BJ (cell line): Measurements from ENCODE around the gene KRT84. TPM values are rescaled to one million over a fixed set of nuclear protein-coding genes. Genes with fewer than 3 reads are reported as not detected.
"Not testable (repeated sequence)": the region's sequence is repeated elsewhere in the genome, so short reads cannot be mapped to it uniquely, and the experiment has no call there.

Experiments
- CTCF ChIA-PET: fragments of 350-600 bp; formaldehyde crosslinking; extraction: SDS; loops from one replicate; lab custom pipeline; 2021; ENCODE audit warnings: antibody characterized with exemption, inconsistent platforms; lab: Yijun Ruan, JAX
- POLR2A ChIA-PET: fragments of 300-600 bp; sonication (Branson Sonifier 250); formaldehyde crosslinking; extraction: SDS; loops from one replicate; lab custom pipeline; 2021; ENCODE audit warnings: antibody characterized with exemption; lab: Charles Lee
- DNase-seq: peaks from one replicate; pipeline ENCODE4 v3.0.0-alpha.2; 2011; ENCODE audit warnings: low read depth
- H3K27me3 ChIP-seq: 2 replicates; pipeline ENCODE4 v1.6.0; 2011; ENCODE audit warnings: low read length; ENCODE audit not compliant: control insufficient read depth, insufficient read depth
- H3K36me3 ChIP-seq: 2 replicates; pipeline ENCODE4 v1.5.1; 2011; ENCODE audit warnings: low read length; ENCODE audit not compliant: control insufficient read depth, insufficient read depth
- H3K4me3 ChIP-seq: 2 replicates; pipeline ENCODE4 v1.5.1; 2011; ENCODE audit warnings: low read depth, mild to moderate bottlenecking, control low read depth, low read length
- polyA plus RNA-seq: library from polyadenylated mRNA; depleted of rRNA; stranded (reverse); fragments of >200 nt; gene quantifications from 2 replicates; pipeline ENCODE4 v1.2.3, GENCODE V29; 2011
- TF ChIP-seq, protein P1 (sequence below): IDR thresholded peaks from 2 replicates; pipeline ENCODE4 v1.5.1; 2011; ENCODE audit warnings: low read depth, mild to moderate bottlenecking, control low read depth, inconsistent platforms, low read length, moderate library complexity; ENCODE audit not compliant: insufficient read depth

KRT84 gene
- polyA plus RNA-seq, 1 experiment: not detected

DNA sequence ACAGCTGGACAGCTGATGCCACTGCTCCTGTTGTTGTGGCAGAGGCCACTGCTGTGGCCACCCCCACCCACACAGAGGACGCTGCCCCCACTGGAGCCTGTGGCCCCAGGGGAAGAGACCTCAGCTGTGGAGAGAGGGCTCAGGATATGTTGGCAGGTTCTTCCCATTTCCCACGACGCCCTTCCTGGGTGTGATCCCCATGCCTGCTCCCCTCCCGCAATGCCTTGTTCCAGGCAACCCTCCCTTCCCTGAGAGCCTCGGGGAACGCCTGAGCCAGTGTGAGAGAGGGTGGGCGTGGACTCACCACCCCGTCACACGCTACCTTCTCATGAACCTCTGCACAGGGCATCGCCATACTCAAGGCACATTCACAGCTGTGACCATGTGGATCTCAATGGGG lies 26.4 kb upstream of the KRT84 start:
- H3K4me3 ChIP-seq: no peak overlapping the region
- H3K27me3 ChIP-seq: peaks cover 2% of the 10 kb centered on the region
- CTCF ChIA-PET: interaction anchor here (1.1 kb wide), 1 partner anchor 16 kb away, joined by 3 read pairs; no protein-coding TSS in a partner anchor
- TF ChIP-seq, protein P1, sequence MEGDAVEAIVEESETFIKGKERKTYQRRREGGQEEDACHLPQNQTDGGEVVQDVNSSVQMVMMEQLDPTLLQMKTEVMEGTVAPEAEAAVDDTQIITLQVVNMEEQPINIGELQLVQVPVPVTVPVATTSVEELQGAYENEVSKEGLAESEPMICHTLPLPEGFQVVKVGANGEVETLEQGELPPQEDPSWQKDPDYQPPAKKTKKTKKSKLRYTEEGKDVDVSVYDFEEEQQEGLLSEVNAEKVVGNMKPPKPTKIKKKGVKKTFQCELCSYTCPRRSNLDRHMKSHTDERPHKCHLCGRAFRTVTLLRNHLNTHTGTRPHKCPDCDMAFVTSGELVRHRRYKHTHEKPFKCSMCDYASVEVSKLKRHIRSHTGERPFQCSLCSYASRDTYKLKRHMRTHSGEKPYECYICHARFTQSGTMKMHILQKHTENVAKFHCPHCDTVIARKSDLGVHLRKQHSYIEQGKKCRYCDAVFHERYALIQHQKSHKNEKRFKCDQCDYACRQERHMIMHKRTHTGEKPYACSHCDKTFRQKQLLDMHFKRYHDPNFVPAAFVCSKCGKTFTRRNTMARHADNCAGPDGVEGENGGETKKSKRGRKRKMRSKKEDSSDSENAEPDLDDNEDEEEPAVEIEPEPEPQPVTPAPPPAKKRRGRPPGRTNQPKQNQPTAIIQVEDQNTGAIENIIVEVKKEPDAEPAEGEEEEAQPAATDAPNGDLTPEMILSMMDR: no peak
- POLR2A ChIA-PET: no interaction called here
- DNase-seq: no peak
- no peaks in the 10 kb centered on the region for H3K36me3 ChIP-seq

DNA sequence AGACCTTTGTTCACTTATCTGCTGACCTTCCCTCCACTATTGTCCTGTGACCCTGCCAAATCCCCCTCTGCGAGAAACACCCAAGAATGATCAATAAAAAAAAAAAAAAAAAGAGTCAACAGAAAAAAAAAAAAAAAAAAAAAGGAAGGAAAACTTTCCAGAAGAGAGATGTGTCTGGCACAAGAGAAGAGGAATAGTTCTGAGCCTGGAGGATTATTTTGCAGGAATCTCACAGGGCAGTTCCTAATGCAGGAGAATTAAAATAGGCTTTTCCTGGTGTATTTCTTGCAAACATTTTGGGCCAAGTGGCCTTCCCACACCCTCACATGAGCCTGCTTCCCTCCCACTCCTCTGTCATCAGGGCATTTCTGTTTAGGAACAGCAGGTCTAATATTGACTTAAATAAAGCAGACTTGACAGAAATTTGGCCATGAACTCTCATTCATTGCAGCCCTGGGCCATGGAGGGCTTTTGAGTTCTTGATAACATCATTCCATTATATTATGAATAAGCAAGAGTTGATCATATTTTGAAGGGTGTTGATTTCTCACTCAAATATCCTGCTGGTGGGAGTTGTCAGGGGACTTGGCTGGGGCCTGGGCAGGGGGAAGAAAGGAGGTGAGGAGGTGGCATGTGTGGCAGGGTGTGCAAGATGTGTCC lies 25.3 kb upstream of the KRT84 start:
- CTCF ChIA-PET, H3K36me3 ChIP-seq, H3K4me3 ChIP-seq, POLR2A ChIA-PET, H3K27me3 ChIP-seq, DNase-seq: not testable (repeated sequence)

DNA sequence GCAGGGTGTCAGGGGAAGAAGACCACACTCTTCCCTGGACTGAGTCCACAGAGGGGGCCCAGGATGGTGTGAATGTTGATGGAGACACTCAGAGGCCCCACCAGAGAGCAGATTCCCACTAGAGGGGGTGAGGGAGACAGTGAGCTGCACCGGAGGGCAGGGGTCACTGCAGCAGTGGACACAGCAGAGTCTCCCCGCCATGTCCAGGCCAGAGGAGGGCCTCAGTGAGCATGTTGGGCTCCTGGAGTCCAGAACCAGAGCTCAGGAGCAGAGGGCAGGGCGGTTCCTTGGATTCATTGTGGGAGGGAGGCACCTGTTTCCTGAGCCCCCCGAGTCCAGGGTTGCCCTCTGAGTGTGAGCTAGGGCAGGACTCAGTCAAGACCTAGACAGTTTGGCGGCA lies 22.5 kb upstream of the KRT84 start:
- POLR2A ChIA-PET: no interaction called here
- Histone ChIP-seq H3K36me3 (no peaks in the 10 kb centered on the region), H3K27me3 (peaks cover 4% of the 10 kb centered on the region), H3K4me3 (no peak overlapping the region)
- CTCF ChIA-PET: no interaction called here
- TF ChIP-seq, protein P1: no peak
- DNase-seq: no peak

DNA sequence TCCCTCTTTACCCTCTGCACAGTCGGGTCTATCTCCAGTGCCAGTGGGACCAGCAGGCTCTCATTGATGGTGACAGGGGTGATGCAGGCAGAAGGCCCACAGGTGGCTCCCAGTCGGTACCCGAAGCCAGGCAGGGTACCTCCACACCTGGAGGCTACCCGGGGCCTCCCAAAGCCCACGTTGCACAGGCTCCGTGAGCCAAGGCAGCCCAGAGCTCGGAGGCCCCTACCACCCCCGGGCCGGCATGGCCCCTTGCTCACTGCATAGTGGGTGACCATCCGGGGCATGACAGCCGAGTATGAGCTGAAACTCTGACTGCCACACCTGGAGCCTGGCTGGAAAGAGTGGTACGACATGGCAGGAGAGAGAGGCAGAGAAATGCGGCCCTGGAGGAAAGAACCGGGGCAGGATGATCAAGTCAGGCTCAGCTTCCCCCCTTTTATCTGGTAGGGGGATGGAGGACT lies 20.5 kb upstream of the KRT84 start, which contains the start of gene KRT82:
KRT82 (minus strand) TSS at position 414 of the 464 bp plus-strand sequence; CDS start at position 356, 58 bp downstream.
- CTCF ChIA-PET: interaction anchor here (1.3 kb wide), 1 partner anchor 459 kb away, joined by 4 read pairs; no protein-coding TSS in a partner anchor
- POLR2A ChIA-PET: no interaction called here
- peaks cover 8% of the 10 kb centered on the region for H3K27me3 ChIP-seq
- TF ChIP-seq, protein P1: no peak
- no peak within 1 kb of the TSS for H3K4me3 ChIP-seq
- no peak for DNase-seq
- H3K36me3 ChIP-seq: no peaks in the 10 kb centered on the region

DNA sequence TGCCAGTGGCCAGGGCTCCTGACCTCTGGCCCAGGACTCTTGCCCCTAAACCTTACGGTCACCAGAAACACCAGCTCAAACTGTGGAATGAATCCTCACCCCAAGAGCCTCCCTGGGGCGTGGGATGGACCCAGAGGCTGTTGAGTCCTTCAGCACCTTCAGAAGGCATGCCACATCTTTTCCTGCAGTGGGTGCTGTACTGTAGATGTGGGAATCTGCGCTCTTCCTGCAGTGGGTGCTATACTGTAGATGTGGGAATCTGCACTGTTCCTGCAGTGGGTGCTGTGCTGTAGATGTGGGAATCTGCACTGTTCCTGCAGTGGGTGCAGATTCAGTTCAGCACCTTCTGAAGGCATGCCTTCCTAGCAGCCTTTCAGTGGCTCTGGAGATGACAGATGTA lies 19.5 kb upstream of the KRT84 start:
- CTCF ChIA-PET: interaction anchor here (1.3 to 2.1 kb wide), 2 partner anchors 9 to 13 kb away, joined by 3 to 10 read pairs; no protein-coding TSS in a partner anchor
- no peak for DNase-seq
- Histone ChIP-seq H3K27me3 (peaks cover 8% of the 10 kb centered on the region), H3K36me3 (no peaks in the 10 kb centered on the region), H3K4me3 (no peak overlapping the region)
- TF ChIP-seq, protein P1: no peak
- POLR2A ChIA-PET: no interaction called here
